Neural cell (in vitro differentiated cells): Measurements from ENCODE around the gene ME3.

Experiments
- EP300 ChIP-seq: fragments of 450-650 bp; conservative IDR thresholded peaks from 2 replicates; pipeline ENCODE4 v1.6.1; 2014; ENCODE audit warnings: antibody characterized with exemption, mild to moderate bottlenecking, moderate library complexity; ENCODE audit not compliant: poor library complexity, severe bottlenecking
- EZH2 ChIP-seq: fragments of 200-600, 300-800 bp; shearing (Covaris generic), sonication (generic); IDR thresholded peaks from 2 replicates; pipeline ENCODE4 v1.6.1; 2014; ENCODE audit warnings: antibody characterized with exemption, low read length, borderline replicate concordance, mild to moderate bottlenecking; ENCODE audit not compliant: insufficient read depth, poor library complexity, severe bottlenecking
- POLR2AphosphoS5 ChIP-seq: IDR thresholded peaks from 2 replicates; pipeline ENCODE4 v1.6.1; 2012
- RAD21 ChIP-seq: fragments of 450-650 bp; conservative IDR thresholded peaks from 2 replicates; pipeline ENCODE4 v1.6.1; 2014; ENCODE audit warnings: antibody characterized with exemption, mild to moderate bottlenecking, moderate library complexity
- SMC3 ChIP-seq: fragments of 450-650 bp; conservative IDR thresholded peaks from 2 replicates; pipeline ENCODE4 v1.6.1; 2014; ENCODE audit warnings: antibody characterized with exemption, mild to moderate bottlenecking, moderate library complexity; ENCODE audit not compliant: poor library complexity
- TAF1 ChIP-seq: IDR thresholded peaks from 2 replicates; pipeline ENCODE4 v1.6.1; 2012; ENCODE audit warnings: low read depth
- TF ChIP-seq, protein P1 (sequence below): fragments of 450-650 bp; IDR thresholded peaks from 2 replicates; pipeline ENCODE4 v1.5.1; 2014; ENCODE audit warnings: antibody characterized with exemption, mild to moderate bottlenecking, moderate library complexity; ENCODE audit not compliant: poor library complexity, severe bottlenecking
- TF ChIP-seq, protein P2 (sequence below): IDR thresholded peaks from 2 replicates; pipeline ENCODE4 v1.6.1; 2012; ENCODE audit warnings: borderline replicate concordance

DNA sequence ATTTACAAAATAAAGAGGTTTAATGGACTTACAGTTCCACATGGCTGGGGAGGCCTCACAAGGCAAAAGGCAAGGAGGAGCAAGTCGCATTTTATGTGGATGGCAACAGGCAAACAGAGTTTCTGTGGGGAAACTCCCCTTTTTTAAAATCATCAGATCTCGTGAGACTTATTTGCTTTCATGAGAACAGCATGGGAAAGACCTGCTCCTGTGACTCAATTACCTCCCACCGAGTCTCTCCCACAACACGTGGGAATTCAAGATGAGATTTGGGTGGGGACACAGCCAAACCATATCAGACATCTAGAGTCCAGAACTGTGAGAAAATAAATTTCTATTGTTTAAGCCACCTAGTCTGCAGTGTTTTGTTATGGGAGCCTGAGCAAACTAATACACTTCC, 80.8 kb downstream of the ME3 start:
- TF ChIP-seq, protein P1, sequence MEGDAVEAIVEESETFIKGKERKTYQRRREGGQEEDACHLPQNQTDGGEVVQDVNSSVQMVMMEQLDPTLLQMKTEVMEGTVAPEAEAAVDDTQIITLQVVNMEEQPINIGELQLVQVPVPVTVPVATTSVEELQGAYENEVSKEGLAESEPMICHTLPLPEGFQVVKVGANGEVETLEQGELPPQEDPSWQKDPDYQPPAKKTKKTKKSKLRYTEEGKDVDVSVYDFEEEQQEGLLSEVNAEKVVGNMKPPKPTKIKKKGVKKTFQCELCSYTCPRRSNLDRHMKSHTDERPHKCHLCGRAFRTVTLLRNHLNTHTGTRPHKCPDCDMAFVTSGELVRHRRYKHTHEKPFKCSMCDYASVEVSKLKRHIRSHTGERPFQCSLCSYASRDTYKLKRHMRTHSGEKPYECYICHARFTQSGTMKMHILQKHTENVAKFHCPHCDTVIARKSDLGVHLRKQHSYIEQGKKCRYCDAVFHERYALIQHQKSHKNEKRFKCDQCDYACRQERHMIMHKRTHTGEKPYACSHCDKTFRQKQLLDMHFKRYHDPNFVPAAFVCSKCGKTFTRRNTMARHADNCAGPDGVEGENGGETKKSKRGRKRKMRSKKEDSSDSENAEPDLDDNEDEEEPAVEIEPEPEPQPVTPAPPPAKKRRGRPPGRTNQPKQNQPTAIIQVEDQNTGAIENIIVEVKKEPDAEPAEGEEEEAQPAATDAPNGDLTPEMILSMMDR: no peak
- no peak for TF ChIP-seq EP300
- no peak for TF ChIP-seq TAF1
- no peak for TF ChIP-seq EZH2
- no peak for TF ChIP-seq POLR2AphosphoS5
- TF ChIP-seq RAD21: no peak
- TF ChIP-seq, protein P2, sequence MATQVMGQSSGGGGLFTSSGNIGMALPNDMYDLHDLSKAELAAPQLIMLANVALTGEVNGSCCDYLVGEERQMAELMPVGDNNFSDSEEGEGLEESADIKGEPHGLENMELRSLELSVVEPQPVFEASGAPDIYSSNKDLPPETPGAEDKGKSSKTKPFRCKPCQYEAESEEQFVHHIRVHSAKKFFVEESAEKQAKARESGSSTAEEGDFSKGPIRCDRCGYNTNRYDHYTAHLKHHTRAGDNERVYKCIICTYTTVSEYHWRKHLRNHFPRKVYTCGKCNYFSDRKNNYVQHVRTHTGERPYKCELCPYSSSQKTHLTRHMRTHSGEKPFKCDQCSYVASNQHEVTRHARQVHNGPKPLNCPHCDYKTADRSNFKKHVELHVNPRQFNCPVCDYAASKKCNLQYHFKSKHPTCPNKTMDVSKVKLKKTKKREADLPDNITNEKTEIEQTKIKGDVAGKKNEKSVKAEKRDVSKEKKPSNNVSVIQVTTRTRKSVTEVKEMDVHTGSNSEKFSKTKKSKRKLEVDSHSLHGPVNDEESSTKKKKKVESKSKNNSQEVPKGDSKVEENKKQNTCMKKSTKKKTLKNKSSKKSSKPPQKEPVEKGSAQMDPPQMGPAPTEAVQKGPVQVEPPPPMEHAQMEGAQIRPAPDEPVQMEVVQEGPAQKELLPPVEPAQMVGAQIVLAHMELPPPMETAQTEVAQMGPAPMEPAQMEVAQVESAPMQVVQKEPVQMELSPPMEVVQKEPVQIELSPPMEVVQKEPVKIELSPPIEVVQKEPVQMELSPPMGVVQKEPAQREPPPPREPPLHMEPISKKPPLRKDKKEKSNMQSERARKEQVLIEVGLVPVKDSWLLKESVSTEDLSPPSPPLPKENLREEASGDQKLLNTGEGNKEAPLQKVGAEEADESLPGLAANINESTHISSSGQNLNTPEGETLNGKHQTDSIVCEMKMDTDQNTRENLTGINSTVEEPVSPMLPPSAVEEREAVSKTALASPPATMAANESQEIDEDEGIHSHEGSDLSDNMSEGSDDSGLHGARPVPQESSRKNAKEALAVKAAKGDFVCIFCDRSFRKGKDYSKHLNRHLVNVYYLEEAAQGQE: no peak
- no peak for TF ChIP-seq SMC3
